ENCODE measurements around the gene CEL. TPM values are rescaled to one million over a fixed set of nuclear protein-coding genes. Genes with fewer than 3 reads are reported as not detected.

The CEL gene
- total RNA-seq, 1 donor from 2014 or later: 1.9 TPM

- Histone ChIP-seq H3K4me1 (peaks cover 79% of the 10 kb centered on the region), H3K36me3 (peaks cover 61% of the 10 kb centered on the region), H3K4me3 (no peak overlapping the region), H3K9me3 (replicated peaks) (no peaks in the 10 kb centered on the region), H3K27ac (replicated peaks) (peak overlapping the region; percentile 96), H3K27me3 (ENCODE audit: low read depth) (no peaks in the 10 kb centered on the region)
- intact Hi-C loops (cut with micrococcal nuclease): no loop called here
- no peak for TF ChIP-seq CTCF (IDR thresholded peaks at IDR 0.05; ENCODE audit: borderline replicate concordance)
- DNase-seq: no peak
Measured at GRCh38 chr9:133056533-133056932, 5.2 kb upstream of the CEL start.

GRCh38 chr9:133057006-133057405 lies 4.8 kb upstream of the CEL start:
- DNase-seq: no peak
- Histone ChIP-seq H3K27ac (replicated peaks) (peak overlapping the region; percentile 96), H3K9me3 (replicated peaks) (no peaks in the 10 kb centered on the region), H3K36me3 (peaks cover 56% of the 10 kb centered on the region), H3K4me1 (peaks cover 83% of the 10 kb centered on the region), H3K4me3 (no peak overlapping the region), H3K27me3 (ENCODE audit: low read depth) (no peaks in the 10 kb centered on the region)
- intact Hi-C loops (cut with micrococcal nuclease): no loop called here
- TF ChIP-seq CTCF (IDR thresholded peaks at IDR 0.05; ENCODE audit: borderline replicate concordance): no peak

- peak overlapping the region; percentile 96 for H3K27ac ChIP-seq (replicated peaks)
- intact Hi-C loops (cut with micrococcal nuclease): no loop called here
Measured at GRCh38 chr9:133057553-133057952, 4.2 kb upstream of the CEL start.

GRCh38 chr9:133058071-133058470 lies 3.7 kb upstream of the CEL start:
- H3K4me3 ChIP-seq: no peak overlapping the region
- no peaks in the 10 kb centered on the region for H3K9me3 ChIP-seq (replicated peaks)
- no peaks in the 10 kb centered on the region for H3K27me3 ChIP-seq (ENCODE audit: low read depth)
- intact Hi-C loops (cut with micrococcal nuclease): no loop called here
- peaks cover 47% of the 10 kb centered on the region for H3K36me3 ChIP-seq
- peak overlapping the region; percentile 96 for H3K27ac ChIP-seq (replicated peaks)
- no peak for TF ChIP-seq CTCF (IDR thresholded peaks at IDR 0.05; ENCODE audit: borderline replicate concordance)
- DNase-seq: no peak
- H3K4me1 ChIP-seq: peaks cover 83% of the 10 kb centered on the region

More at GRCh38 chr9:133057553-133057952, 4.2 kb upstream of the CEL start:
- Histone ChIP-seq H3K4me1 (peaks cover 83% of the 10 kb centered on the region), H3K36me3 (peaks cover 52% of the 10 kb centered on the region), H3K4me3 (no peak overlapping the region), H3K9me3 (replicated peaks) (no peaks in the 10 kb centered on the region), H3K27me3 (ENCODE audit: low read depth) (no peaks in the 10 kb centered on the region)
- no peak for DNase-seq
- TF ChIP-seq CTCF (IDR thresholded peaks at IDR 0.05; ENCODE audit: borderline replicate concordance): no peak

- peaks cover 76% of the 10 kb centered on the region for H3K4me1 ChIP-seq
- peaks cover 42% of the 10 kb centered on the region for H3K36me3 ChIP-seq
- no peaks in the 10 kb centered on the region for H3K9me3 ChIP-seq (replicated peaks)
- H3K27me3 ChIP-seq (ENCODE audit: low read depth): no peaks in the 10 kb centered on the region
- H3K27ac ChIP-seq (replicated peaks): peak overlapping the region; percentile 96
- intact Hi-C loops (cut with micrococcal nuclease): no loop called here
- no peak overlapping the region for H3K4me3 ChIP-seq
- no peak for DNase-seq
- no peak for TF ChIP-seq CTCF (IDR thresholded peaks at IDR 0.05; ENCODE audit: borderline replicate concordance)
Measured at GRCh38 chr9:133058550-133059320, 3.0 kb upstream of the CEL start.

Measured in left ventricle myocardium inferior (tissue), 1 donor.